ENCODE results near the gene CLIC1.

The CLIC1 gene

GRCh38 chr6:31725502-31726350 is 10.6 kb downstream of the CLIC1 start:
- POLR2A ChIA-PET: interaction anchor here (0.7 kb wide), 1 partner anchor 13 kb away, joined by 5 read pairs; no protein-coding TSS in a partner anchor
- CTCF ChIA-PET: interaction anchor here (1.0 to 7.2 kb wide), 3 partner anchors 13 to 19 kb away, joined by 4 to 64 read pairs (median 5); partner anchors contain the start of genes CLIC1, LY6G6F and MSH5
- no peak for DNase-seq (ENCODE audit: extremely low spot score)
- no peak for TF ChIP-seq CTCF (IDR thresholded peaks at IDR 0.05; ENCODE audit: control extremely low read depth, extremely low read depth, low read depth, missing control alignments)

GRCh38 chr6:31723980-31724691 is 12.2 kb downstream of the CLIC1 start:
- ChIA-PET CTCF (interaction anchor here (1.5 to 7.2 kb wide), 4 partner anchors 10 to 39 kb away, joined by 3 to 64 read pairs (median 6); partner anchors contain the start of genes CLIC1 and MSH5), POLR2A (no interaction called here)
- no peak for TF ChIP-seq CTCF (IDR thresholded peaks at IDR 0.05; ENCODE audit: control extremely low read depth, extremely low read depth, low read depth, missing control alignments)
- no peak for DNase-seq (ENCODE audit: extremely low spot score)

GRCh38 chr6:31723245-31723979 is 12.9 kb downstream of the CLIC1 start, which contains the start of gene MPIG6B:
TSS of gene MPIG6B (plus strand) at chr6:31723373. CDS start at chr6:31723384, 11 bp downstream.
- ChIA-PET CTCF (interaction anchor here (0.9 to 2.0 kb wide), 5 partner anchors 9 to 39 kb away, joined by 3 to 7 read pairs (median 4); partner anchors contain the start of gene CLIC1), POLR2A (interaction anchor here (0.6 kb wide), 1 partner anchor 39 kb away, joined by 5 read pairs; no protein-coding TSS in a partner anchor)
- no peak for DNase-seq (ENCODE audit: extremely low spot score)
- TF ChIP-seq CTCF (IDR thresholded peaks at IDR 0.05; ENCODE audit: control extremely low read depth, extremely low read depth, low read depth, missing control alignments): no peak

GRCh38 chr6:31722173-31722572 is 14.2 kb downstream of the CLIC1 start:
- DNase-seq (ENCODE audit: extremely low spot score): no peak
- TF ChIP-seq CTCF (IDR thresholded peaks at IDR 0.05; ENCODE audit: control extremely low read depth, extremely low read depth, low read depth, missing control alignments): no peak
- ChIA-PET POLR2A (interaction anchor here (0.7 kb wide), 1 partner anchor 141 kb away, joined by 3 read pairs; the partner anchor contains the start of gene NEU1), CTCF (interaction anchor here (0.8 to 1.5 kb wide), 2 partner anchors 10 to 14 kb away, joined by 3 to 4 read pairs; partner anchors contain the start of gene CLIC1)

GRCh38 chr6:31721351-31722020 is 14.8 kb downstream of the CLIC1 start, which contains the start of gene LY6G6C:
TSS of gene LY6G6C (minus strand) at chr6:31721746. CDS start at chr6:31721679, 67 bp downstream.
- CTCF ChIA-PET: interaction anchor here (0.8 to 1.3 kb wide), 2 partner anchors 8 to 10 kb away, joined by 3 to 6 read pairs; partner anchors contain the start of gene DDAH2

More at GRCh38 chr6:31721351-31722020, 14.8 kb downstream of the CLIC1 start, which contains the start of gene LY6G6C:
- TF ChIP-seq CTCF (IDR thresholded peaks at IDR 0.05; ENCODE audit: control extremely low read depth, extremely low read depth, low read depth, missing control alignments): no peak
- POLR2A ChIA-PET: interaction anchor here (0.6 to 0.7 kb wide), 2 partner anchors 109 to 141 kb away, joined by 3 to 7 read pairs; partner anchors contain the start of gene NEU1
- DNase-seq (ENCODE audit: extremely low spot score): no peak
